GM18870 (cell line): ENCODE measurements around the gene FGGY.

ENCODE experiments used
- ATAC-seq: cut with Tn5 transposase; IDR thresholded peaks from one replicate; pipeline ENCODE4 v1.9.1; 2021; ENCODE audit warnings: moderate library complexity; ENCODE audit not compliant: unreplicated experiment

Gene FGGY

DNA sequence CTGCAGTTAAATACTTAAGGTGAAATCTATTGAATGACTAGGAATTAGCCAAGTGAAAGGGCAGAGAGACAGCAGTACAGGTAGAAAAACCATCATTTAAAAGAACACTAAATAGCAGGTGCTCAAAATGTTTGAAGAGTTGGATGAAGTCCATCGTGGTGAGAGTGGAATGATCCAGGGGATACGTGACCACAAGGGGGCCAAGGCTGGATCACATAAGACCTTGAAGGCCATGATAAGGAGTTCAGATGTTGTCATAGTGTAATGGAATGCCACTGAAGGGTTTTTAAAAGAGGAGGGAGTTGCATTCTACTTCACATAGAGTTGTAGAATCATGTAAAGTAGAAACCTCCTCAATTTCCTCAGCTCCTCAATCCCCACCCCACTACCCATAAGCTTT lies 483.1 kb downstream of the FGGY start:
- no peak for ATAC-seq

DNA sequence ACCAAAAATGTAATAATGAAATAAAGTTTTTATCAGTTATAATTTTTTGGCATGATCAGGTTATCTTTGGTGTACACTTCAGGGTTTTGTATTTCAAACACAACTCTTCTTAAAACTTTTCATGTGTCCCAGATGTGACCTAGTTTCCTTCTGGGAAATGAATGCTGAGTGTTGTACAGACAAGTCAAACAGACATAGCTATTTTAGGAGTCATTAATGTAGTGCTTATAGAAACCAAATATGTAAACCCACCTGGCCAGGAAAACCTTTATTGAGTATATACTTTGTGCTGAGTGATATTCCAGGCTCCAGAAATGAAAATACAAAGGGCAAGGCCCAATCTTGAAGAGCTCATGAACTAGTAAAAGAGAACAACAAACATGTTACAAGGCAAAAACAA lies 491.9 kb downstream of the FGGY start:
- no peak for ATAC-seq

- ATAC-seq, result no peak
These were observed 501.7 kb downstream of the FGGY start for GRCh38 chr1:59798600-59798999.

DNA sequence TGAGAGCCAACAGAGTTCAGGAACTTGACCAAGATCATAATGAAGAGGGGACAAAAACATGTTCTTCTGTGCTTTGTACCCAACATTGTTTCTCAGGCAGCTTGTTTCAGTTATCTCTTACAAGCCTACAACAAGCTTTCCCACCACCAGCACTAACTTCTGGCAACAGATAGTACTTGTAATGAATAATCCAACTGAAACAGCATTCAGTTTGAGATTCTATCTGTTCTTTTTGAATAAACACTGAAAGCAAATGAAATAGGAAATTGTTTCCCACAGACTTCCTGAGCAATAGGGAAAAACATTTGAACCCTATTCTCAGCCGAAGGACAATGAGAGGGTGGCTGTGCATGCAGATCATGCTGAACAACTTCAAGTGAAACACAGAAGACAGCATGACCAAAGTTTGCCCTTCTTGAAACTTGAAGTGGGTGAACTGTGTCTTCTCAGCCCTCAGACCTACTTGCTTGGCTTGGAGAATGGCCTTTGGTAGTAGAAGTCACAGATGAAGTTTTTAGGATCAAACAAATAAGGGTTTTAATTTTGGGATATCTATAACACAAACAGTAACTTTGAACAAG lies 506.7 kb downstream of the FGGY start:
- ATAC-seq, result no peak

GRCh38 chr1:59804301-59804700 lies 507.4 kb downstream of the FGGY start:
- ATAC-seq, result no peak

- no peak for ATAC-seq
These were observed 508.7 kb downstream of the FGGY start for GRCh38 chr1:59805554-59805953.
